Spleen (tissue), 11 donors: ENCODE results near the gene LYRM4. TPM values are rescaled to one million over a fixed set of nuclear protein-coding genes. Genes with fewer than 3 reads are reported as not detected.

Source experiments
- DNase-seq: peaks from one replicate; pipeline ENCODE4 v3.0.0-alpha.2; 2020
- H3K27ac ChIP-seq, 8 donors: fragments of 200-600 bp; sonication (generic) in 7 of 8; 1 replicate in 4 of 8; 2 replicates in 4 of 8; pipeline versions ENCODE4 v1.5.0 to v1.8.0; 2016 to 2021; ENCODE audit warnings: inconsistent platforms in 4 of 8, mild to moderate bottlenecking in 4 of 8, moderate library complexity in 1 of 8
- H3K27me3 ChIP-seq, 7 donors: fragments of 200-600 bp; sonication (generic) in 6 of 7; replicated peaks in 1 of 7; 1 replicate in 4 of 7; 2 replicates in 3 of 7; pipeline versions ENCODE4 v1.5.0 to v1.8.0; 2016 to 2021; ENCODE audit warnings: inconsistent platforms in 3 of 7, mild to moderate bottlenecking in 1 of 7
- H3K36me3 ChIP-seq, 6 donors: fragments of 200-600 bp; sonication (generic) in 5 of 6; 1 replicate in 4 of 6; 2 replicates in 2 of 6; pipeline versions ENCODE4 v1.5.0 to v1.8.0; 2016 to 2021; ENCODE audit warnings: inconsistent platforms in 2 of 6
- H3K4me1 ChIP-seq, 6 donors: fragments of 200-600 bp; sonication (generic) in 5 of 6; 1 replicate in 3 of 6; 2 replicates in 3 of 6; pipeline versions ENCODE4 v1.5.0 to v1.8.0; 2016 to 2021; ENCODE audit warnings: inconsistent platforms in 3 of 6
- H3K4me3 ChIP-seq, 8 donors: fragments of 200-600 bp; sonication (generic) in 7 of 8; 1 replicate in 4 of 8; 2 replicates in 4 of 8; pipeline versions ENCODE4 v1.5.0 to v1.8.0; 2016 to 2021; ENCODE audit warnings: inconsistent platforms in 4 of 8, mild to moderate bottlenecking in 4 of 8, moderate library complexity in 2 of 8
- H3K9me3 ChIP-seq, 8 donors: fragments of 200-600 bp; sonication (generic) in 7 of 8; 1 replicate in 4 of 8; 2 replicates in 4 of 8; pipeline versions ENCODE4 v1.5.0 to v1.8.0; 2016 to 2021; ENCODE audit warnings: inconsistent platforms in 4 of 8
- CTCF ChIP-seq, 11 experiments: fragments of 200-600 bp in 7 of 11; fragments of 450-650 bp in 4 of 11; sonication (generic) in 4 of 11; IDR thresholded peaks in 8 of 11; conservative IDR thresholded peaks in 3 of 11; 1 replicate in 7 of 11; 2 replicates in 4 of 11; pipeline versions ENCODE4 v1.4.0 to v1.8.0; 2016 to 2021; ENCODE audit warnings: antibody characterized with exemption in 11 of 11, inconsistent platforms in 4 of 11, mild to moderate bottlenecking in 1 of 11
- POLR2A ChIP-seq, 3 donors: fragments of 450-650 bp; IDR thresholded peaks; one replicate each; pipeline ENCODE4 v1.5.1; 2017; ENCODE audit warnings: antibody characterized with exemption in 3 of 3, mild to moderate bottlenecking in 1 of 3
- POLR2AphosphoS5 ChIP-seq, 3 donors: sonication (generic); formaldehyde crosslinking; IDR thresholded peaks; one replicate each; pipeline ENCODE4 v1.5.1; 2017; ENCODE audit warnings: antibody characterized with exemption in 3 of 3
- WGBS, 5 donors: extraction: QIAGEN DNeasy Blood & Tissue Kit in 3 of 5; methylation state at CpG; one replicate each; pipeline versions ENCODE4 v1.1.5 to v1.1.7; 2013 to 2018; 5-methylcytosine and 5-hydroxymethylcytosine counted together
- intact Hi-C: fragments of 100-400 bp; cut with DNase I; formaldehyde crosslinking; loops from one replicate; pipeline ENCODE4 v1.15.0; 2023; ENCODE audit warnings: low total_unique reads
- polyA plus RNA-seq, 3 donors: library from polyadenylated mRNA; stranded (reverse); fragments of 200-250 nt; gene quantifications; one replicate each; pipeline ENCODE4 v1.2.1, GENCODE V29; 2013
- total RNA-seq, 7 donors: library from RNA; depleted of rRNA in 3 of 7; stranded (reverse); fragments of >200 nt in 3 of 7; fragmentation: NEBNext Ultra II Directional in 4 of 7; extraction: Animal tissue kit (Norgen Biotek cat#: 25700) in 4 of 7; gene quantifications; one replicate each; pipeline versions ENCODE4 v1.1.0 to v1.2.1, GENCODE V29; 2016 to 2021
- donor health status: healthy with polysubstance abuse.
- donor health status: DM: no; HTN: no; CAD: no; lungs with moderate emphysema.
- donor health status: DM: no; HTN: no; CAD: no.
- donor health status: Bipolar disorder and iron deficiency.
- donor health status: healthy.
- donor health status: DM: no; HTN: no; CAD: no.
- donor health status: DM: yes; HTN: yes; CAD: no.

Gene LYRM4
- total and polyA plus RNA-seq, 10 donors: 32.1 to 58.1 (median 38.7) TPM

- DNase-seq: no peak
- intact Hi-C loops: no loop called here
- H3K27me3 ChIP-seq: no peaks in the 10 kb centered on the region
These were observed 30.7 kb downstream of the LYRM4 start for GRCh38 chr6:5230081-5230480.

DNA sequence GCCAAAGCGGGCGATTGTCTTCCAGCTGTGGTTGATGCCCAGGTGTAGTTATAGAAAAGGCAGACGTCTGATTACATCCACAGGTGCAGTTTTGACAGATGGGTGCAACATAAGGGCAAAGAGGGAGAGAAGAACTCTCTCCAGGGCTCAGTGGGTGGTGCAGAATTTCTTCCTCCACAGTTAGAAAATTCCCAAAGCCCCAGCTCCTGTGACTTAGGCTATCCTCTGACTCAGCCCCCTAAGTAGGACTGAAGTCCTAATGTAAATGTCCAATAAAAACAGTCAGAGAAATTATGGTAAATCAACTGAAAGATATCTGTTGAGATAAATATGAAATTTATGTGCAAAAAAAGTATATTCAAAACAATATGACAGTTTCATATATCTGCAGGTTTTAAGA, 31.4 kb downstream of the LYRM4 start:
- no peaks in the 10 kb centered on the region for H3K27me3 ChIP-seq
- DNase-seq: no peak
- no peaks in the 10 kb centered on the region for H3K36me3 ChIP-seq
- intact Hi-C loops: no loop called here
- TF ChIP-seq CTCF (IDR thresholded peaks at IDR 0.05 in 8 of 11, conservative IDR thresholded peaks at IDR 0.05 in 3 of 11): no peak
- TF ChIP-seq POLR2AphosphoS5 (IDR thresholded peaks at IDR 0.05): no peak
- no peak for TF ChIP-seq POLR2A (IDR thresholded peaks at IDR 0.05)
- peaks cover 0 to 4% (median 0%) of the 10 kb centered on the region in 6 donors for H3K4me1 ChIP-seq
- H3K27ac ChIP-seq: no peak overlapping the region
- H3K4me3 ChIP-seq: no peak overlapping the region
- 84 to 97% (median 90%) methylated on average over 3 of the region's 3 CpGs for WGBS, 5 donors
- H3K9me3 ChIP-seq: no peaks in the 10 kb centered on the region

More at GRCh38 chr6:5230081-5230480, 30.7 kb downstream of the LYRM4 start:
- Histone ChIP-seq H3K4me3 (no peak overlapping the region), H3K4me1 (peaks cover 0 to 4% (median 0%) of the 10 kb centered on the region in 6 donors), H3K9me3 (no peaks in the 10 kb centered on the region), H3K27ac (no peak overlapping the region), H3K36me3 (peaks cover 0 to 2% (median 0%) of the 10 kb centered on the region in 6 donors)
- 46 to 75% (median 66%) methylated on average over 4 of the region's 4 CpGs for WGBS, 5 donors
- no peak for TF ChIP-seq POLR2A (IDR thresholded peaks at IDR 0.05)
- no peak for TF ChIP-seq CTCF (IDR thresholded peaks at IDR 0.05 in 8 of 11, conservative IDR thresholded peaks at IDR 0.05 in 3 of 11)
- no peak for TF ChIP-seq POLR2AphosphoS5 (IDR thresholded peaks at IDR 0.05)

- 69 to 84% (median 82%) methylated on average over 6 of the region's 6 CpGs for WGBS, 5 donors
- no peak for DNase-seq
- Histone ChIP-seq H3K27me3 (no peaks in the 10 kb centered on the region), H3K27ac (no peak overlapping the region), H3K4me3 (no peak overlapping the region), H3K36me3 (peaks cover 0 to 11% (median 0%) of the 10 kb centered on the region in 6 donors), H3K9me3 (no peaks in the 10 kb centered on the region), H3K4me1 (no peaks in the 10 kb centered on the region)
- TF ChIP-seq CTCF (IDR thresholded peaks at IDR 0.05 in 8 of 11, conservative IDR thresholded peaks at IDR 0.05 in 3 of 11) (no peak), POLR2AphosphoS5 (IDR thresholded peaks at IDR 0.05) (no peak), POLR2A (IDR thresholded peaks at IDR 0.05) (no peak)
- intact Hi-C loops: no loop called here
These were observed 37.4 kb downstream of the LYRM4 start for GRCh38 chr6:5223309-5223708.

- Histone ChIP-seq H3K9me3 (no peaks in the 10 kb centered on the region), H3K27me3 (no peaks in the 10 kb centered on the region), H3K36me3 (peaks cover 0 to 14% (median 2%) of the 10 kb centered on the region in 6 donors), H3K4me1 (peaks cover 0 to 1% (median 0%) of the 10 kb centered on the region in 6 donors), H3K27ac (no peak overlapping the region), H3K4me3 (no peak overlapping the region)
- 79 to 100% (median 93%) methylated on average over 1 of the region's 1 CpG for WGBS, 5 donors
- intact Hi-C loops: no loop called here
- no peak for DNase-seq
- no peak for TF ChIP-seq CTCF (IDR thresholded peaks at IDR 0.05 in 8 of 11, conservative IDR thresholded peaks at IDR 0.05 in 3 of 11)
- no peak for TF ChIP-seq POLR2AphosphoS5 (IDR thresholded peaks at IDR 0.05)
- no peak for TF ChIP-seq POLR2A (IDR thresholded peaks at IDR 0.05)
These were observed 40.3 kb downstream of the LYRM4 start for GRCh38 chr6:5220443-5220842.
